ENCODE measurements around the gene ALOX5.
"Not testable (repeated sequence)": the region's sequence is repeated elsewhere in the genome, so short reads cannot be mapped to it uniquely, and the experiment has no call there.

Gene ALOX5

GRCh38 chr10:45408421-45409319 lies 34.7 kb downstream of the ALOX5 start:
- no peak for DNase-seq

DNA sequence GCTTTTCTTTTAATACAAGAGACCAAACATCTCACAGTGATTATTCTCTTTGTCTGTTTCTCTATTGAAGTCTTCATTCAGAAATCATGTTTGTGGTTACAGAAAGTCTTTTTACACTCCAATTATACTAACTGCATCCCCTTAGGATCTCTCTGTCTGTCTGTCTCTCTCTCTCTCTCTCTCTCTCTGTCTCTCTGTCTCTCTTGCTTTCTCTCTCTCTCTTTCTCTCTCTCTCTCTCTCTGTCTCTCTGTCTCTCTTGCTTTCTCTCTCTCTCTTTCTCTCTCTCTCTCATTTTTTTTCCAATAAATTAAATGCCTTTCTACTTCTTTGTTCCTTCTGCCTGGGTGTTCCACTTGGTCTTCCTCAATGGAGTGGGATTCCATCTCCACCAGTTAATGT lies 35.3 kb downstream of the ALOX5 start:
- not testable (repeated sequence) for DNase-seq

GRCh38 chr10:45409782-45410181 lies 35.8 kb downstream of the ALOX5 start:
- DNase-seq = no peak

DNA sequence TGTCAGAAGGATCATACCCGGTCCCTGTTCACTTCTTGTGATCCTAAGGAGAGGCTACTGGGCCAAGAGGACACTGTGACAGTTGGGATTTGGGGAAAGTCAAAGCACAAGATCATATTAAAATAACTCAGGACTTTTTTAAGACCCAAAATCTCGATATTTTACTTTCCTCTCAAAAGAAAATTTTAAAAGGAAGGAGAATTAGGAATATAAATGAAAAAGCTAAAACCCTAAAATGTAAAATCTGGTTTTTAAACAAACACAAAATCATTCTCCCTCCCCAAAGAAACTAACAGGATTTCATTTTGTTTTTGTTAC lies 36.4 kb downstream of the ALOX5 start:
- no peak for DNase-seq

- DNase-seq = no peak
Measured at GRCh38 chr10:45410807-45411606, 37.0 kb downstream of the ALOX5 start.

GRCh38 chr10:45411607-45411940 lies 37.6 kb downstream of the ALOX5 start:
- DNase-seq = no peak

GRCh38 chr10:45415062-45415461 lies 41.0 kb downstream of the ALOX5 start:
- not testable (repeated sequence) for DNase-seq

DNA sequence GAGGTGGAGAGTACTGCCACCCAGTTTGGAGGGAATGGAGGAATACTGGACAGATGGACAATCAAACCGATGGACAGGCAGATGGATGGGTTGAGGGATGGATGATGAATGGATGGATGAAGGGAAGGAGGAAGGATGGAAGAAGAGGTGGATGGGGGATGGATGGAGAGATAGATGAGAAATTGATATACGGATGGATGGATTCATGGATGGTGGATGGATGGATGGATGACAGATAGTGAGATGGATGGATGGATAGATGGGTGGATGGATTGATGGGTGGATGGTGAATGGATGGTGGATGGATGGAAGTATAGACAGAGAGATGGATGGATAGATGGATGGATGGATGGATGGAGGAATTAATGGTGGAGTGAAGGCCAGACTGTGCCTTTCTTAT lies 42.6 kb downstream of the ALOX5 start:
- DNase-seq = no peak

DNA sequence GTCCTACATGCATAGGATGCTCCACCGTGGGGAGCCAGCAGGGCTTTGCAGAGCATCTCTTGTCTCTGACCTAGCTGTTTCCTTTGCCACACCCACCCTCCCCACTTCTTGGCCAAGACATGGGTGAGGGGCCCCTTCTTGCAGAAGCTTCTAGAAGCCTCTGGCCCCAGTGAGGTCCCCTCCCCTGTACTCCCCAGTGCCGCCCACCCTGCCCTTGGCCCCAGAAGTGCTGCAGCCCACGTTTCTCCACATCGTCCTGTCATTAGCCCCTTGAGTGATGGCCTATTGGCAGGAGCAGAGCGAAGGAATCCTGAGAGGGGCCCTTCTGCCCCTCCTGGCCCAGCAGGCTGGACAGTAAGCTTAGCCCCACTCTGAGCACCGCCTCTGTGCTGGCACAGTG lies 43.7 kb downstream of the ALOX5 start:
- DNase-seq = no peak

DNA sequence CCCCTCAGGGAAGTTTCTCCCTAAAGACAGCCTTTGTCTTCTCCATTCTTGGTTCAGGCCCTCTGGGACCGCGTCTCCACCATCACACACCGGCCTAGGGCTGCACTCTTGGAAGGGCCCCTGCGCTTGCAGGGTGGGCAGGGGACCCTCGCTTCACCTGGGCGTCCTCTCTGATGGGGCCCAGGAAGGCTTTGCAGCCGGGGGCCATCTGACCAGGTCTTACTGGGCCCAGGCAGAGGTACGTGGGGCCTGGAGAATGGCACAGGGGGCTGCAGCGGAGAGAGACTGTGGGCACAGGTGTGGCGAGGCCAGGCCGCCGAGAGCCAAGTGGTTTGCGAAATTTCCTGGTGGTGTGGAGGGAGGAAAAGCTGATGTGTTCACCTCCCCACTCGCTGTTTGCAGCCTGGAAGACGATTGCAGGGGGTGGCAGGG lies 44.4 kb downstream of the ALOX5 start:
- DNase-seq = no peak

DNA sequence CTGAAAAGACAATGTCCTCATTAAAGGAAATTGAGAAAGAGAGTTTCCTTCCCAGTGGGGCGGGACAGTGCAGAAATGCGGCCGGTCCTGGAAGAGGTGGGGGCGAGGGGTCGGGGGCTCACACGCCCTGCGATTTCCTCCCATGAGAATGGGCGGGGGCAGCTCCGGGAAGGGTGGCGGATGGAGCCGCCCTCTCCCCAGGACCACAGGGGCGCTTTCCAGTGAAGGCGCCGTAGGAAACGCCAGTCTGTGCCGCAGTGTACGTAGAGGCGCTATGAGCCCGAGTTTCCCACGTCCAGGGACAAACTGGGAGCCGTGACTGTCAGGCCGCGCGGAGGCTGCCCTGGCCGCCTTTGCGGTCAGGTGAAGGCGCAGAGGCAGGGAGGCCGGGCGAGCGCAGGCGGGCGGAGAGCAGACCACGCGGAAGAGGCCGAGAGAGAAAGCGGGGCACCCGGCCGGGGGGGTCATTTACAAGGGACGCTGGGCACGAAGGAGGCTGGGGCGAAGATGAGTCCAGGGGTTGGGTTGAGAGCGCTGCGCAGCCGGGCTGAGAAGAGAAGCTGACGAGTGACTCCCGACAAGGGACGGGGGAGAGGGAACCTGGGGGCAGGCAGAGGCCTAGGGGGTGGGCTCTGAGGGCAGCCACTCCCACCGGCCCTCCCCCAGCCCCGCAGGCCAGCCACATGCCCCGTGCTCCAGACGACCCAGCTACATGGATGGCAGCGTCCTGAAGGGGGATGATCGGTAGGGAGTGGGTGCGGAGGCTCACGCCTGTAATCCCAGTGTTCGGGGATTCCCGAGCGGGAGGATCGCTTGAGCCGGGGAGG lies 45.0 kb downstream of the ALOX5 start:
- DNase-seq = peak; percentile 84

GRCh38 chr10:45419676-45420025 lies 45.6 kb downstream of the ALOX5 start:
- peak; percentile 67 for DNase-seq

GRCh38 chr10:45420453-45421192 lies 46.6 kb downstream of the ALOX5 start:
- DNase-seq = peak; percentile 80

- DNase-seq = no peak
Measured at GRCh38 chr10:45421221-45422097, 47.4 kb downstream of the ALOX5 start.

- no peak for DNase-seq
Measured at GRCh38 chr10:45422207-45422865, 48.3 kb downstream of the ALOX5 start.

DNA sequence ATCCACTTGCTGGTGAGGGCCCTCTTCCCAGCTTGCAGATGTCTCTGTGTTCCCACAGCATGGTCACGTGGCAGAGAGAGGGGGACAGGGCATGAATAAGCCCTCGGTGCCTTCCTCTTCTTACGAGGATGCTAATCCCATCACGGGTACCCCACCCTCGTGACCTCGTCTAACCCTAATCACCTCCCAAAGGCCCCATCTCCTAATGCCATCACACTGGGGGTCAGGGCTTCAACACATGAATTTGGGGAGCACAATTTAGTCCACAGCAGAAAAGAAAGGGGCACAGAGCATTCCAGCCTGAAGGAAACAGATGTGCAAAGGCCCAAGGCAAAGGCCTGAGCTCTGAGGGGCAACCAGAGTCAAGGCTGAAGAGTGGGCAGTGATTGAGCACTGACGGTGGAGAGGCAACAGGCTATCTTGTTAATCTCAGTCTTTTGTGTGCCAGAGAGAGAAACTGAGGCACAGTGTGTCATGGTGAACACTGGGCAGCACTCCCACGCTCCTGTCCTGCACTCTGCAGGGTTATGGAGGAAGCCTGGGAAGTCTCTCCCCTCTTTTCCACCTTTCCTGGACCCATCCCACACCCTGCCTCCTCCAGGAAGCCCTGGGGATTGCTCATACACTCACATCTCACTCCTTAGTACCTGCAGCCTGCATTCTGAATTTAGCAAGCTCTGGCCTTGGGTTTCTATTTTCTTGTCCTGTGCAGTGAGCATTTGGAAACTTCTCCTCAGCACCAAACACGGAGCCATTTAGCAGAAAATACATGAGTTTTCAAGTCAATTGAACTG lies 49.0 kb downstream of the ALOX5 start:
- no peak for DNase-seq

- no peak for DNase-seq
Measured at GRCh38 chr10:45423976-45424499, 50.0 kb downstream of the ALOX5 start.

GRCh38 chr10:45424668-45425404 lies 50.8 kb downstream of the ALOX5 start:
- no peak for DNase-seq
